Activated T-helper 1 cell treated with Interleukin-2 at 50 U/mL for 16 hours (primary cell): Measurements from ENCODE around the gene AUTS2.

Experiments used
- DNase-seq: peaks from one replicate; pipeline ENCODE4 v3.0.0-alpha.2; 2020; ENCODE audit warnings: low read depth

Gene AUTS2

DNA sequence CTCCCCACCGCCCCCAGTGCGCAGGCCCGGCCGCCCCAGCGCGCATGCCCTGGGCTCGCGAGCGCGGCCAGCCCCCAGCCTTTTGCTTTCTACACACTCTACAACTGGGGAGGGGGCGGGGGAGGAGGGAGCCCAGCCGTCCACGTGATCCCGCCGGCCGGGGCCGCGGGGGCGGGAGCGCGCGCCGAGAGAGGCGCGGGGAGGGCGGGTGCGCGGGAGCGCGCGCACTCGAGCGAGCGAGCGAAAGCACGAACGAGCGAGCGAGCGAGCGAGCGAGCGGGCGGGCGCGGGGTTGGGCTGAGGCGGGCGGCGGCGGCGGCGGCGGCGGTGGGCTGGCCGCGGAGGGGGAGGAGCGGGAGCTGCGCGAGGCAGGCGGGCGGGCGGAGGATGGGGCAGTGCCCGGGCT lies at the start of gene AUTS2:
TSS of gene AUTS2 (plus strand) at position 395 of the 406 bp plus-strand sequence. CDS start 1,179 bp downstream, outside the sequence.
- DNase-seq = no peak

DNA sequence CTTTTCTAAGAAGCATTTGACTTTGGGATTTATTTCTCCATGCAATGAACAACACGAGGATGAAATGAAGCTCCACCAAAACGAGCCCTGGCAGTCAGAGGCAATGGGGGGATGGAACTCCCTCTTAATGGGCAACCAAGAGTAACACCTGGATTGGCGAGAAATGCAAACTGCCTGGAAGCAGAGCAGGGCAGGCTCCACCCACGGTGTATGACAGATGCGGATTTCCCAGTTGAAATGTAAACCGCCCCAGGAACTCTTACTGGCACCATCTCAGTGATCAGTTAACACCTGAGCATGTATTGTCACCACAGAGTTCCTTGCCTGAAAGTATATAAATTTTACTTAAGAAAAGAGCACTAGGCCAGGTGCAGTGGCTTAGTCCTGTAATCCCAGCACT lies 47.3 kb upstream of the AUTS2 start:
- DNase-seq = no peak

DNA sequence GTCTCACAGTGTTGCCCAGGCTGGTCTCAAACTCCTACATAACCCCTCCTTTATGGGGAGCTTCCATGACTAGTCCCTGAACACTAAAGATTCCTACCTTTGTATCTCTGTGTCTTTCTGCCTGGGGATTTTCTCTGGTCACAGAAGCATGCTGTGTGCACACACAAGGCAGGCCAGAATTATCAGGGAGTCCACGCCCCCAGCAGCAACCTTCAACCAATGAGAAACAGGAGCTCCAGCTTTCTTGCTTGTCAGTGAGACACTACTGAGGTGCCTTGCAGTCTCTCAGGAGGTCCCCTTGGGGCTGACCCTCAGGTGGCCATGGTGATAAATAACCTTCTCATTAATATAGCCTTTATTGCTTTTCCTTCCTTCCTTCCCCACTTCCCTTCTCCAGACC lies 45.1 kb upstream of the AUTS2 start:
- no peak for DNase-seq

DNA sequence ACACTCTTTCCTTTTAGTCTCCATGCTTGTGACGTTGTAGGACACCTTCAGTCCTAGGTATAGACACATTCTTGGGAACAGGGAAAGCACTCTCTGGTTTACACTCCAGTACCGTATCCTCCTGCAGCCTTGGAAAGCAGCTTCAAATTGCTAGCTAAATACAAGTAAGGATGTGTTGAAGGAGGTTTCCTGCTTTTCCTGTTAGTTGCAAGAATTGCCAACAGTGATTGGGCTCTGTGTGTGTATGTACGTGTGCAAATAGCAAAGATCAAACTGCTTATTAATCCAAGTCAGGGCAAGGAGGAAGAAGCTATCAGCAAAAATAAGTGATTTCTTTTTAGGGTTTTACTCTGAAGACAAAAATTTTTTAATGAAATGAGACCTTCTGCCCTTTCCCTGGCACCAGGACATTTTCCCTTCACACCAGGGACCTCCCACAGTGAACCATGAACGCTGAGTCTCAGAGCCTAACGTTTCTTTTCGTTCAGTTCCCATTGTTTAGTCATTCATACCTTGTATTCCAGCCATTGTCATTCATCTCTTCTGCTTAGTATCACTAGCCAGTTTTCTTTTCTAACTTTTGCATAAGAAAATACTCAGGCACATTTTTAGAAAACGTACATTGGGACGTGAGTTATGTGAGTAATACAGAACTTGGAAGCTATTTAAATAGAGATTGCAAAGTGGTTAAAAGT lies 36.9 kb upstream of the AUTS2 start:
- DNase-seq = no peak

DNA sequence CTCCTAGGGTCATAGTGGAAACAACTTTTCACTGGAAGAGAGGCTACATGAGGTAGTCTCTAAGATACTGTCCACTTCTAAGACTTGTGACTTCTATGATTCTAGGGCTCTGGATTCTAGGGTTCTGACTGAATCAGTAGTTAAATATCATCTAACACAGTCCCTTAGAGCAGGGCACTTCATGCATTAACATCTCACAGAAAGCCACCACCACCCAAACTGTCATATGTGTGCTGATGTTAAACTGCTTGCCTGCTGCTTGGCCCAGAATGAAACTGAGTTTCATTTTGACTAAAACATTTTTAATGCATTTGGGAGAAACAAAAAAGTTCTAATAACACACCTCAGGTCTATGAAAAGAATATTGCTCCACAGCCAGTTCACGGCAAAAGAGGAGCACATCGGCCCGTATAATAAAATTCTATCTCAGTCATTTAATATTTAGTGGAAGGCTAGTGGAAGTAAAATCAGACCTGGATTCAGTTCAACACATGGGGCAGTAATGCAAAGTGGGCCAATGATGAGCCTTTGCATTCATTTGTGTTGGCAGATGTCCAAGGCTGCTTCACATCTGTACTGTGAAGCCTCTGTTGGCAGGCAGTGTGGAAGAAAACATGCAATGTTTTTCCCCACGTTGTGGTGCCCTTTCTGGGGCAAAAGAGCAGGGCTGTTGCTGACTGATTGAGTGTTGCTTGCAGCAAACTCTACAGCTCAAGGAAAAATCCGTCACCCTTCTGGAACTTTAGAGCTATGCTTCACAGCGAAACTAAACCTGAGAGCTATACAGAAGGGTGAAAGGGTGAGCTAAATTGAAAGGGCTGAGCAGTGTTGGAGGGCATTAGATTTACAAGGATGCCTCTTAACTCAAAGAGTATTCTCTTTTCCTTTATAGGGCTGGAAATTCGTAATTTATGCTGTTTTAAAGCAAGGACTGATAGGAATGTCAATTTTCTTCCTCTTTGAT lies 33.5 kb upstream of the AUTS2 start:
- DNase-seq = no peak

DNA sequence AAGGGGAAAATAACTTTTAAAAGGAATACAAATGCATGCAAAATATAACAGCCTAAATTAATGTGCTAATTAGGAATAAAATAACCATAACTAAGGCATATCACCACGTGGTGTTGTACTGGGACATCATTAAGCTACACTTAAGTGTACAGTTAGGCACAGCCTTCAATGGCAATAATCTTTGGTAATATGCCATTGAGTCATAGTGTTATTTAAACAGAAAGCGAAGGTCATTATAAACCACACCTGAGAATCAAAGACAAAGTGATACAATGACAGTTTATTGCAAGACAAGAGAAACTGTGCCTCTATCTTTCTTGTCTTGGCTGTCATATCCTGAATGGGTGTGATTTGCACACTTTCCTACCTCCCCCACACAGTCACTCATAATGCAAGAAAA lies 30.5 kb upstream of the AUTS2 start:
- DNase-seq = no peak

DNA sequence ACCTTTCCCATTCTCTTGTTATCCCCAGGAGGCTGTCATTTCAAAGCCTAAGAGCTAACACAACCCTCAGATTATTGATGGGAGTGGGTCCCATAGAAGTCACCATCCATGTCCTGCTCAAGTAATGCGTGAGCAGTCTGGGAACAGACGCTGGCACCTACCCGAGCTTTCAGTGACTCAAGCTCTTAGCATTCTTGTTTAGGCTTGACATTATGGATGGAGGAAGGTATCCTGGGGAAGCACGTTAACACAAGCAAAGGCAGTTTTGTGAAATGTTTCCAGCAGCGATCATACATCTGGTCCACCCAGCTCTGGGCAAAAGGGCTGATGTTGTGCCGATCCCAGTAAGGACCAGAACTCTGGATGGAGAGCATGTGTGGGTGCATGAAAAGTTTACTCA lies 30.0 kb upstream of the AUTS2 start:
- no peak for DNase-seq

DNA sequence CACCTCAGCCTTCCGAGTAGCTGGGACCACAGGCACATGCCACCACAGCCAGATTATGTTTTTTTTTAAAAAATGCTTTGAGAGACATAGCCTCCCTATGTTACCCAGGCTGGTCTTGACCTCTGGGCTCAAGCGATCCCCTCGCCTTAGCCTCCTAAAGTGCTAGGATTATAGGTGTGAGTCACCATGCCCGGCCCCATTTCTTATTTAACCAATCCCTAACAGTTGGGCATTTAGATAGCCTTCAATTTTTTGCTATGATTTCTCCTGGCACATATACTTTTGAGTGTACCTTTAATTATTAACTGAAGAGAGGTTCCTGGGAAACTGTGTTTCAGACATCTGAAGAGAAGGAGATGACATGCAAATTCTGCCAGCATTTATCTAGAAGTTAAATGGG lies 22.6 kb upstream of the AUTS2 start:
- no peak for DNase-seq

DNA sequence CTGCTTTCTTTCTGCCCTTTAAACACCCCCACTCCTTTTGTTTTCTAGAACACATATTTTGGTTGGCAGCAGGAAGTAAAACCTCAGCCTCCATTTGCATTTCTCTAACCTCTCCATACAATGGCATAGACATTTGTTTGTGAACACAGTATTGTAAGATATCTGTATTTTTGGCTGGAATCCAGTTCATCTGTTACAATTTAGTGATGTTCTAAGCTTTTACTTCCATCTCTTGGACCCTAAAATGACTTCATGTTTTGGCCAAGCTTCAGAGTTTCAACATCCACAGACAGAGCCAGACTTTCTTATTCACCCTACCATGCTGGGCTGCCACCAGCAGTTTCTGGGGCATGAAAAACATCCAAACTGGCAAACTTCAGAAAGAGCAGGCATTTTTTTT lies 21.1 kb upstream of the AUTS2 start:
- no peak for DNase-seq

DNA sequence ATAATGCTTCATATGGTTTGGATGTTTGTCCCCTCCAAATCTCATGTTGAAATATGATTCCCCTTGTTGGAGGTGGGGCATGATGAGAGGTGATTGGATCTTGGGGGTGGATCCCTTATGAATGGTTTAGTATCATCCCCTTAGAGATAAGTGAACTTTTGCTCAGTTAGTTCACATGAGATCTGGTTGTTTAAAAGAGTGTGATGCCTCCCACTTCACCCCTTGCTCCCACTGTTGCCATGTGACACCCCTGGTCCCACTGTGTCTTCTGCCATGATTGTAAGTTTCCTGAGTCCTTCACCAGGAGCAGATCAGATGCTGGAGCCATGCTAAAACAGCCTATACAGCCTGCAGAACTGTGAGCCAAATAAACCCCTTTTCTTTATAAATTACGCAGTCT lies 13.1 kb upstream of the AUTS2 start:
- DNase-seq = no peak

DNA sequence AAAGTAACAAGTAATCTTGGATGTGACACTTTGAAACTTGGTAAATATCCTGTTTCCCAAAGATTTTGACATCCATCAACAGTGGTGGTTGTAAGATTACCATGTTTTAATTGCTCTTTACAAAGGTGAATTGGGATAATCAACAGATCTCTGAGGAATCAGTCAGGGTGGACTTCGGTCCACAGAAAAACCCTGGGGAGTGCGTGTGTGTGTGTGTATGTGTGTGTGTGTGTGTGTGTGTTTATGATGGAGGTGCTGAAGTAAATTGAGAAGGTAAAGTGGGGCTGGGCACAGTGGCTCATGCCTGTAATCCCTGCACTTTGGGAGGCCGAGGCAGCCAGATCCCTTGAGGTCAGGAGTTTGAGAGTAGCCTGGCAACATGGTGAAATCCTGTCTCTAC lies 12.0 kb upstream of the AUTS2 start:
- DNase-seq = no peak

DNA sequence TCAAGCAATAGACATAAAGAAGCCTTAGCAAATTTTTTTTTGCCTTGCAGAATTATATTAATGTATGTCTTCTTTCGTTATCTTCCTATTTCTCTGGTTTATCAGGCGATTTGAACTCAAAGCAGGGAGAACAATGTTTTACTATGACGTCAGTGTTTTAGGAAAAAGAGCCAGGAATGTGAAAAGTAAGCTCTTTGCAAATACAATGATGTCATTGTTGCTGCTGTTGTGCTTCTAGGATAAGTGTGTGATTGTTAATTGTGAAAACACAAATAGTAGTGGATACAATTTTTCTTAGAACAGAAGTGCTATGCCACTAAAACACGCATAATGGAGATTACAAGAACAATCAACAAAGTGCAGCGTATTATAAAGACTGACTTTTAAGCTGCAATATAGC lies 9.5 kb upstream of the AUTS2 start:
- DNase-seq = no peak

DNA sequence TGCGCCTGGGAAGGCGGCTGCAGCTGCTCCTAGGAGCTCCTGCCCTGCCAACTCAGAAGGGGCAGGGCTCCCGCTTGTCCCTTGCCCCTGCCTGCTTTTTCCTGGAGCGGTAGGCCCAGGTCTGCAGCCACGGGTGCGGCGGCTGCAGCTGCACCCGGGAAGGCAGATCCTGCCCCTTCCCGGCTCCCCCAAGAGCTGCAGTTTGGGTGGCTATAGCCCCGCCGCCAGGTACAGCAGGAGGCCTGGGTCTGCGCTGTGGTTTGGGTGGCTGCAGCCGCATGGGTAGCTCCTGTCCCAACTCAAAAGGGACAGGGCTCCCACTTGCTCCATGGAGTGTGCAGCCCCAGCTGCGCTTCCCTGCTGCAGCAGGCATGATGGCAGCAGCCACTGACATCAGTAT lies 6.5 kb upstream of the AUTS2 start:
- no peak for DNase-seq

DNA sequence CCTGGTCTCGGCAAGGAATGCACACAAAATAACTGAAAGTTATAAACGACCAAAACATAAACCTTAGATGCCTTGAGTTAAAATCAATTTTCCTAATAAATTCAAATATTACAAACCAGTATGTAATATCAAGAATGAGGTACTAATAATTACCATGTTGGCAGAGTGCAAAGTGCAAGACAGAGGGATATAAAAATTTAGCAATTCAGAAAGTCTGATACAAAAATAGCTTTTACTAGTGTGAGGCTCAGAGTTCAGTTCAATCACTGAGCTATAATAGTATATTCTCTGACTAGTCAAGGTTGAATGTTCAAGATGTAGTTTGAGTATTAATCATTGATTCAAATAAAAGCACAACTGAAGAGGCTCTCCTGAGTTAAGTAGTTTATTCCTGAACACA lies 4.8 kb upstream of the AUTS2 start:
- DNase-seq = no peak

DNA sequence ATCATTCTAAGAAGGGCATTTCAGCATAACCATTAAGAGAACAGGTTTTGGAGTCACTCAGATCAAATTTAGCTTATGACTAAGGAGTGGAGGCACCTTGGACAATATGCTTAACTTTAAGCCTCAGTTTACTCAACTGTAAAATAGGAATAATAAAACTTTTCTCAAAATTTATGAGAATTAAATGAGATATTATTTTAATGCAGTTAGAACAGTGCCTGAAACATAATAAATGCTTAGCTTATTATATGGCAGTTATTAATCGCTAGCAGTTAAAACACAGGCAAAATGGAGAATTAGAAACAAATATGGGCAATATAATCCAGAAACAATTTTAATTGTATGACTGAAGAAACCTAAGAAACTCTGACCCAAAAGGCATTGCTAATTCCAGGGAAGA lies 2.9 kb upstream of the AUTS2 start:
- DNase-seq = no peak

DNA sequence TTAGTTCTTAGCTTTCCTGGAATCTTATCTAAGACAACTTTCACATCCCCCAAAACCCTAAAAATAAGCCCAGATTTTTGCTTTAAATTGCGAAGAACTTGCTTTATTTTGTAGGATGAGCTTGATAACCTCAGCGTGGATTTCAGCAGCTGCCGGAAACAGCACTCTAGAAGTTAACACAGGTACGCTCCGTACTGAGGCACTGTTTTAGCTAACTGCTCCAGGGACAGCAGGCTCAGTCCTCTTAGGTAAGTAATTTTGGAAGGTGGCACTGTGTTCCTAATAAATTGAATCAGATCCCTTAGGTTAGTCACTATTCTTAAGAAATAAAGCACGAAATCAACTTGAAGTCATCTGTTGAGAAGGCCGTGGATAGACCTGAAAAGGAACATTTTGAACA lies 2.2 kb upstream of the AUTS2 start:
- DNase-seq = no peak

DNA sequence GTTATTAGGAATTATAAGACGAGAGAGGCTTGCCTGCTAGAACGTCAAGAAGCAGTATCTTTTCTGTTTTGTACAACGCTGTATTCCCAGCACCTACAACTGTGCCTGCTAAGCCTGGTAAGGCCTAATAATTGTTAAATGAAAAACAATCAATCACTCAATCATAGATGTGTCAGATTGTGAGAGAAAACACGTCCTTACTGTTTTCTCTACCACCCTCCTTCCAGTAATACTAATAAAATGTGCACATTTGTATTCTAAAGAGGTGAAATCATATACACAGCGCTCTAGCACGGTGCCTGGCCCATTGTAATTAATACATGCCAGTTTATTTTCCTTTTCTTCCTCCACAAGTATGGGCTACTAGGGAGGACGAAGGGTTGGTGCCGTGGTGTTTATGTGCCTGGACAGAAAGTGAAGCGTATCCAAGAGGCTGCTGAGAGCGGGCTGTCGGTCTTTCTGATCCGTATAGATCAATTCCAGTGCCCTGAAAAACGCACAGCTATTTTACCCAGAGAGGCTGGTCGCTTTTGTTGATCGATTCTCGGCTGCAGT lies 1.5 kb upstream of the AUTS2 start:
- DNase-seq = no peak

DNA sequence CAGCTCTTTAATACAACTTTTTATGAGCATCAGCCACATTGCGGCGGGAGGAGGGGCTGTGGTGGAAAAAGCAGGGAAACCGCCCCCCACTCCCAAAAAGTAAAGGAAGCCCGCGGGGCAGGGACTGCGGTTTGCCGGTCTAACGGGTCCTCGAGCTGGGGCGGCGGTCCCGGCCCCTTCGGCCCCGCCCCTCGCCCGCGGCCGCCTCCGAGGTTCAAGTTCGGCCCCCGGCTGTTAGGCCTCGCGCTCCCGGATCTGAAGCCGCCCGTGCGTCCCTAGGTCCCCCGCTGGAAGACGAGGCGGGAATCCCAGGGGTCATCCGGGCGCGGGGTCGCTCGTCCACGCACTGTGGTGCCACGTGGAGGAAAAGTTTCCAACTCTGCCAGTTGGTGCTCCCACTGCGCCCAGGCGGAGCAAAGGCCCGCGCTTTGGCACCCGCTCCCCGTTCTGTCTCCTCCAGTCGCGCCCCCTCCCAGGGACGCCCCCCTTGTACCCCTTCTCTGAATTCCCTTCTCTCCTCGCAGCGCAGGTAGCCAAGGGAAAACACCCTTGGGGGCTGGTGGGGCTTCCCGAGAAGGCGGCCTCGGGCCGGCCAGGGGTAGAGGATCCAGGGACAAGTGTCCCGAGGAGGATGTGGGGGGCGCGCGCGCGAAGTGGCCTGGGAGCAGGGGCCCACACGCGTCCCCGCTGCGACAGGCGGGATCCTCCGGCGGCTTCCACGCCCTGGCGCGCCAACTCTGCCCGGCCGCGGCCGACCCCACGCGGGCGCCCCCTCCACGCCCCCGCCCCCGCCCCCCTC lies 798 bp upstream of the AUTS2 start:
- DNase-seq = no peak

DNA sequence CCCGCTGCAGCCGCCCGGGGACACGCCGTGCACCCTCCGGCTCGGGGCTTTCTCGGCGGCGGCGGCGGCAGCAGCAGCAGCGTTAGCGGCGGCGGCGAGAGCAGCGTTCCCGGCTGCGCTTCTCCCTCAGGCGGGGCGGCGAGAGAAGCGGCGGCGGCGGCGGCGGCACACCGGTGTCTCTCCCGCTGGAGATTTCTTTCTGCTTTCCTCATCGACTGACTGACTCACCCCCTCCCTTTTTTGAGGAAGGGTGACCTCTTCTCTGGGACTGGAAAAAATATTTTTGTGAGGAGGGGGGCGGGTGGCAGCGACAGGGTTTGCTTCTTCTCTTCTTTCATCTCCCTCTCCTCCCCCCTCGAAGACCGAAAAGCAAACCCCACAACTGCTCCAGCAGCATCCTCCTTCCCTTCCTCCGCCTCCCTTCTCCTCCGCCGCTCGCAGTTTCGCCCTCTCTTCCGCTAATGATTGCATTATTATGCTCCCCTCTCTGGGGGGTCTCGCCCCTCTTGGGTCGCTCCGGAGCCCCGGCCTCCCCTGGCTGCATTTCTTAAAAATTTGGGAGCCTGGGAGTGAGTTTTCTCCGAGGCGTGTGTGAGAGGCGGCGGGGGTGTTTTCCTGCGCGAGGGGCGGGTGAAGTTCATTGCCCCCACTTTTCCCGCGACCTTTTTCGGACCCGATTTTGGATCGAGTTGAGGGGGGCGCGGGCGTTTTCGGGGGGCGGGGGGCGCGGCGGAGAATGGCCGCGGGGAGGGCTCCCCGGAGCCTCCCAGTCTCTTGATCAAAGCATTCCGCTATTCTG lies 411 bp downstream of the AUTS2 start:
- DNase-seq = no peak

DNA sequence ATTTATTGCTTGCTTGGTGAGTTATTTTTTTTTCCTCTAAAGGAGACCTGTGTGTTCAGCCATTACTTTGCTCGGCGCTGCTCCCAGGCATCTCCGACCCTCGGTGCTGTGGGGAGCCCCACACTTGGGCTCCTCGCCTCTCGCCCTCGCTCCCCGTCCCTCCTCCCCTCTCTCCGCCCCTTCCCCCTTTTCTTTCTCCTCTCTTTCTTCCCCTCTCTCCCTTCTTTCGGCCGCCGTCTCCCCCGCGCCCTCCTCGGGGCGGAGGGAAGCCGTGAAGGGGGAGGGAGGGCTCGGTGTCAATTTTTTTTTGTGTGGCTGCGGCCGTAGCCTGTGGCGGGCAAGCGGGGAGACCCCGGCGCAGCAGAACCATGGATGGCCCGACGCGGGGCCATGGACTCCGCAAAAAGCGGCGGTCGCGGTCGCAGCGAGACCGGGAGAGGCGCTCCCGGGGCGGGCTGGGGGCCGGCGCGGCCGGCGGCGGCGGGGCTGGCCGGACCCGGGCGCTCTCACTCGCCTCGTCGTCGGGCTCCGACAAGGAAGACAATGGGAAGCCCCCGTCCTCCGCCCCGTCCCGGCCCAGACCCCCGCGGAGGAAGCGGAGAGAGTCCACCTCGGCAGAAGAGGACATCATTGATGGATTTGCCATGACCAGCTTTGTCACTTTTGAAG lies 1.1 kb downstream of the AUTS2 start:
- no peak for DNase-seq
